Ovary (tissue), 3 donors: Measurements from ENCODE around the gene PCGF1.

ENCODE experiments used
- CTCF ChIP-seq, 3 donors: fragments of 450-650 bp in 2 of 3; fragments of 200-600 bp in 1 of 3; IDR thresholded peaks; one replicate each; pipeline versions ENCODE4 v1.5.1 to v1.8.0; 2016 to 2022; ENCODE audit warnings: antibody characterized with exemption in 3 of 3, mild to moderate bottlenecking in 1 of 3
- POLR2A ChIP-seq: fragments of 450-650 bp; IDR thresholded peaks from one replicate; pipeline ENCODE4 v1.6.1; 2017; ENCODE audit warnings: antibody characterized with exemption, mild to moderate bottlenecking, moderate library complexity
- donor health status: DM: no; HTN: no; CAD: no.

GRCh38 chr2:74474481-74474880 lies 33.0 kb downstream of the PCGF1 start:
- TF ChIP-seq CTCF (IDR thresholded peaks at IDR 0.05) (no peak), POLR2A (no peak)
